HEK293 (cell line): ENCODE data around the gene CHID1.
A peak's percentile ranks its signal among the peaks of the same experiment; 100 is the strongest.

Experiments used
- CTCF ChIA-PET: fragments of 350-600 bp; formaldehyde crosslinking; extraction: SDS; loops from one replicate; lab custom pipeline; 2021; ENCODE audit warnings: antibody characterized with exemption; lab: Yijun Ruan, JAX
- POLR2A ChIA-PET: fragments of 300-600 bp; formaldehyde crosslinking; extraction: SDS; loops from one replicate; lab custom pipeline; 2020; ENCODE audit warnings: antibody characterized with exemption, inconsistent platforms; lab: Yijun Ruan, JAX
- H3K27ac ChIP-seq: fragments of 200-500 bp; sonication (Bioruptor generic); 2 replicates; pipeline ENCODE4 v1.5.1; 2014; ENCODE audit warnings: low read depth, low read length, control low read depth, inconsistent platforms; ENCODE audit errors: extremely low read depth
- H3K36me3 ChIP-seq, 2 experiments: fragments of 200-500 bp in 1 of 2; sonication (Bioruptor generic) in 1 of 2; 1 replicate in 1 of 2; 2 replicates in 1 of 2; pipeline ENCODE4 v1.5.1; 2014 to 2017; ENCODE audit warnings: inconsistent platforms in 2 of 2, low read length in 2 of 2; ENCODE audit not compliant: control insufficient read depth in 2 of 2, insufficient read depth in 1 of 2
- H3K4me1 ChIP-seq: fragments of 200-500 bp; sonication (Bioruptor generic); 2 replicates; pipeline ENCODE4 v1.5.1; 2014; ENCODE audit warnings: mild to moderate bottlenecking, low read length, inconsistent platforms; ENCODE audit not compliant: control insufficient read depth, insufficient read depth
- H3K4me3 ChIP-seq: 2 replicates; pipeline ENCODE4 v1.5.1; 2011; ENCODE audit warnings: low read depth, mild to moderate bottlenecking, control low read depth, low read length, moderate library complexity
- H3K9me3 ChIP-seq: fragments of 200-500 bp; sonication (Bioruptor generic); 2 replicates; pipeline ENCODE4 v1.5.1; 2014; ENCODE audit warnings: low read depth, low read length, inconsistent platforms; ENCODE audit not compliant: control insufficient read depth, insufficient read depth
- EGR2 ChIP-seq: fragments of 450-650 bp; formaldehyde crosslinking; IDR thresholded peaks from 2 replicates; pipeline ENCODE4 v1.5.1; 2016; ENCODE audit warnings: low read depth, missing biosample characterization, missing genetic modification characterization
- GLIS2 ChIP-seq: fragments of 450-650 bp; formaldehyde crosslinking; IDR thresholded peaks from 2 replicates; pipeline ENCODE4 v1.5.1; 2016; ENCODE audit warnings: missing biosample characterization, missing genetic modification characterization
- REST ChIP-seq: fragments of 450-650 bp; formaldehyde crosslinking; IDR thresholded peaks from 2 replicates; pipeline ENCODE4 v1.5.1; 2016; ENCODE audit warnings: missing biosample characterization, missing genetic modification characterization
- YY2 ChIP-seq: fragments of 450-650 bp; formaldehyde crosslinking; IDR thresholded peaks from 2 replicates; pipeline ENCODE4 v1.5.1; 2016; ENCODE audit warnings: missing biosample characterization, missing genetic modification characterization
- ZBTB17 ChIP-seq: fragments of 450-650 bp; formaldehyde crosslinking; IDR thresholded peaks from 2 replicates; pipeline ENCODE4 v1.5.1; 2016; ENCODE audit warnings: missing biosample characterization, missing genetic modification characterization
- ZIC2 ChIP-seq: fragments of 450-650 bp; formaldehyde crosslinking; IDR thresholded peaks from 2 replicates; pipeline ENCODE4 v1.5.1; 2016; ENCODE audit warnings: missing biosample characterization, missing genetic modification characterization
- ZNF140 ChIP-seq: fragments of 450-650 bp; formaldehyde crosslinking; IDR thresholded peaks from 2 replicates; pipeline ENCODE4 v1.5.1; 2016; ENCODE audit warnings: missing biosample characterization, missing genetic modification characterization
- ZNF274 ChIP-seq, 2 experiments: fragments of 200-500 bp in 1 of 2; fragments of 450-650 bp in 1 of 2; sonication (Bioruptor generic) in 1 of 2; formaldehyde crosslinking in 1 of 2; IDR thresholded peaks; 2 replicates each; pipeline versions ENCODE4 v1.5.1 to v1.6.1; 2014 to 2016; ENCODE audit warnings: borderline replicate concordance in 1 of 2, inconsistent platforms in 1 of 2, low read length in 1 of 2, missing biosample characterization in 1 of 2, missing genetic modification characterization in 1 of 2
- ZNF830 ChIP-seq: fragments of 450-650 bp; IDR thresholded peaks from 2 replicates; pipeline ENCODE4 v1.5.0; 2018; ENCODE audit warnings: missing biosample characterization, missing genetic modification characterization, low read depth, mild to moderate bottlenecking, moderate library complexity
- TF ChIP-seq, protein P1 (sequence below): fragments of 450-650 bp; formaldehyde crosslinking; IDR thresholded peaks from 2 replicates; pipeline ENCODE4 v1.5.1; 2016; ENCODE audit warnings: missing biosample characterization, missing genetic modification characterization, low read depth

Gene CHID1

GRCh38 chr11:923691-924405 is 13.2 kb upstream of the CHID1 start:
- CTCF ChIA-PET, result no interaction called here

DNA sequence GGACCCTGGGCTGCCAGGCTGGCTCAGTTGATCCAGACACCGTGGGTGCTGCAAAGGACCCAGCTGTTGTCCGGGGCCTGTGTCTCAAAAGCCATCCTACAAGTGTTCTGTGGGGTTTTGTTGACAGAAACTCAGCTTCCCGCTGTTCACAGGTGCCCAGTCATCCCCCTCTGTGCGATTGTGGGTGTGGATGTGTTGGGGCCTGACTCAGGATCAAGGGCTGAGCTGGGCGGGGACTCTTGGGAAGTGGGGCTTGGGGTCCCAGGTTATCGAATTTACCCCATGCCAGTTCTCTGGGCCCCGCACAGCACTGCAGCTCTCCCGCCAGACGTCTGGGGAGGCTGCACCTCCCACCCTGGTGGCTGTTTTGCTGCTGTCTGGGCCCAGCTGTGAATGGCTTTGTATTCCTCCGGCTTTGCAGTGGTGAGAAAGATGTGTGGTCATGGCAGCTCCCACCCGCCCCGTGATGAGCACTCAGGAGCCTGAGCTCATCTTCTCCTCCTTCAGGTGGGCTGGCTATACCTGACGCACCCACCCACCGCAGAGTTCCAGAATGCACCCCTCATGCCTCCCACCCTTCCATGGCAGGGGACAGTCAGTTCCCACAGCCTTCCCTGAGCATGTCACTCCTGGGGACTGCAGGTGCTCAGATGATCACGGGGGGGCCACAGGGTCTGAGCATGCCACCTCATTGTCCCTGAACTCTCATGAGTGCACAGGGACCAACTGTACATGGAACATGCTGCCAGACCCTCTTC is 11.5 kb upstream of the CHID1 start:
- Histone ChIP-seq H3K36me3 (peaks cover 2% of the 10 kb centered on the region in 2 experiments; a peak in 2 of 3 replicates), H3K9me3 (no peaks in the 10 kb centered on the region), H3K27ac (no peak overlapping the region), H3K4me3 (no peak overlapping the region), H3K4me1 (no peaks in the 10 kb centered on the region)
- TF ChIP-seq EGR2 (tag by site-specific recombination), result 0 out of 2 replicates have a peak, but pooled peaks have one; percentile 13
- no peak for TF ChIP-seq YY2 (tag by site-specific recombination)
- peak; percentile 42; the same call in 1 of the 2 replicates for TF ChIP-seq ZIC2
- TF ChIP-seq ZNF274 (IDR thresholded peaks at IDR 0.05; ENCODE audit: low read length), result no peak
- no peak for TF ChIP-seq ZNF274 (tag by site-specific recombination; IDR thresholded peaks at IDR 0.05; ENCODE audit: borderline replicate concordance)
- TF ChIP-seq ZNF140 (tag by site-specific recombination), result no peak
- ChIA-PET CTCF (interaction anchor here (0.7 kb wide), 1 partner anchor 19 kb away, joined by 3 read pairs; no protein-coding TSS in a partner anchor), POLR2A (interaction anchor here (1.5 kb wide), 1 partner anchor 11 kb away, joined by 6 read pairs; the partner anchor contains the start of gene CHID1)

More at GRCh38 chr11:923691-924405, 13.2 kb upstream of the CHID1 start:
- Histone ChIP-seq H3K9me3 (no peaks in the 10 kb centered on the region), H3K36me3 (peaks cover 3 to 14% of the 10 kb centered on the region in 2 experiments; a peak in 2 of 3 replicates), H3K27ac (no peak overlapping the region), H3K4me3 (no peak overlapping the region), H3K4me1 (no peaks in the 10 kb centered on the region)
- TF ChIP-seq GLIS2 (0 out of 2 replicates have a peak, but pooled peaks have one; percentile 12), REST (tag by site-specific recombination) (no peak)
- POLR2A ChIA-PET, result interaction anchor here (1.8 kb wide), 1 partner anchor 14 kb away, joined by 6 read pairs; the partner anchor contains the start of gene CHID1

GRCh38 chr11:917426-917825 is 6.8 kb upstream of the CHID1 start:
- H3K4me1 ChIP-seq, result no peaks in the 10 kb centered on the region
- CTCF ChIA-PET, result no interaction called here
- H3K36me3 ChIP-seq, result no peaks in the 10 kb centered on the region
- TF ChIP-seq, protein P1, sequence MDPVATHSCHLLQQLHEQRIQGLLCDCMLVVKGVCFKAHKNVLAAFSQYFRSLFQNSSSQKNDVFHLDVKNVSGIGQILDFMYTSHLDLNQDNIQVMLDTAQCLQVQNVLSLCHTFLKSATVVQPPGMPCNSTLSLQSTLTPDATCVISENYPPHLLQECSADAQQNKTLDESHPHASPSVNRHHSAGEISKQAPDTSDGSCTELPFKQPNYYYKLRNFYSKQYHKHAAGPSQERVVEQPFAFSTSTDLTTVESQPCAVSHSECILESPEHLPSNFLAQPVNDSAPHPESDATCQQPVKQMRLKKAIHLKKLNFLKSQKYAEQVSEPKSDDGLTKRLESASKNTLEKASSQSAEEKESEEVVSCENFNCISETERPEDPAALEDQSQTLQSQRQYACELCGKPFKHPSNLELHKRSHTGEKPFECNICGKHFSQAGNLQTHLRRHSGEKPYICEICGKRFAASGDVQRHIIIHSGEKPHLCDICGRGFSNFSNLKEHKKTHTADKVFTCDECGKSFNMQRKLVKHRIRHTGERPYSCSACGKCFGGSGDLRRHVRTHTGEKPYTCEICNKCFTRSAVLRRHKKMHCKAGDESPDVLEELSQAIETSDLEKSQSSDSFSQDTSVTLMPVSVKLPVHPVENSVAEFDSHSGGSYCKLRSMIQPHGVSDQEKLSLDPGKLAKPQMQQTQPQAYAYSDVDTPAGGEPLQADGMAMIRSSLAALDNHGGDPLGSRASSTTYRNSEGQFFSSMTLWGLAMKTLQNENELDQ (tag by site-specific recombination), result no peak
- TF ChIP-seq ZNF830 (tag by site-specific recombination), result no peak
- TF ChIP-seq ZBTB17, result no peak
- no peak overlapping the region for H3K27ac ChIP-seq
- H3K4me3 ChIP-seq, result no peak overlapping the region
- no peaks in the 10 kb centered on the region for H3K9me3 ChIP-seq
- POLR2A ChIA-PET, result interaction anchor here (0.7 kb wide), 1 partner anchor 124 kb away, joined by 5 read pairs; no protein-coding TSS in a partner anchor
